COLO668 (cell line): ENCODE results near the gene ANKDD1A.

Experiments
- DNase-seq: peaks from one replicate; lab custom pipeline; 2025; ENCODE audit not compliant: unreplicated experiment; lab: John Stamatoyannopoulos, UW

Gene ANKDD1A

DNA sequence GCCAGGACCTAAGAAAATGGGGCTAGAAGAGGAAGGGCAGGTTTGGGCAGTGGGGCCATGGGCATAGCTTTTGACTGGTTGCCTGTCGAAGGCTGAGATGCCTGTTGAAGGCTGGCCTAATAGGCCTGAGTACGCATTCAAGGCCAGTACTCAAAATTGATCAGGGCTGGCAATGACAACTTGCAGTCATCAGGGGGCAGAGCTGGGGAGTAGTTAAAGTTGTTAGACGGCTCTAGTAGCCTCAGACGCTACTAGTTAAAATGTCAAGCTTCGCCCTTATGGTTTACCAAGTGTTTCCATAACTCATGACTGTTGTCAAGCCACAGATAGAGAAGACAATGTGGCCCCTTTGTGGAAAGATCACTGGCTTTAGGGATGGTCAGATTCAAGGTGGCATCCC lies 49.3 kb downstream of the ANKDD1A start:
- DNase-seq, result no peak

GRCh38 chr15:64969401-64969800 lies 57.7 kb downstream of the ANKDD1A start:
- DNase-seq, result no peak

DNA sequence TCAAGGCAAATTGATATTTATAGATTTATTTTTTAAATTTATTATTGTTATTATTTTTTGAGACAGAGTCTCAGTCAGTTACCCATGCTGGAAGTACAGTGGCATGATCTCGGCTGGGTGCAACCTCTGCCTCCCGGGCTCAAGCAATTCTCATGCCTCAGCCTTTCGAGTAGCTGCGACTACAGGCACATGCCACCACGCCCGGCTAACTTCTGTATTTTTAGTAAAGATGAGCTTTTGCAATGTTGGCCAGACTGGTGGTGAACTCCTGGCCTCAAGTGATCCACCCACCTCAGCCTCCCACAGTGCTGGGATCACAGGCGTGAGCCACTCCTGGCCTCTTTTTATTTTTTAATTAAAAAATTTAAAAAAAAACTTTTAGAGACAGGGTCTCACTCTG lies 59.0 kb downstream of the ANKDD1A start:
- DNase-seq, result no peak

DNA sequence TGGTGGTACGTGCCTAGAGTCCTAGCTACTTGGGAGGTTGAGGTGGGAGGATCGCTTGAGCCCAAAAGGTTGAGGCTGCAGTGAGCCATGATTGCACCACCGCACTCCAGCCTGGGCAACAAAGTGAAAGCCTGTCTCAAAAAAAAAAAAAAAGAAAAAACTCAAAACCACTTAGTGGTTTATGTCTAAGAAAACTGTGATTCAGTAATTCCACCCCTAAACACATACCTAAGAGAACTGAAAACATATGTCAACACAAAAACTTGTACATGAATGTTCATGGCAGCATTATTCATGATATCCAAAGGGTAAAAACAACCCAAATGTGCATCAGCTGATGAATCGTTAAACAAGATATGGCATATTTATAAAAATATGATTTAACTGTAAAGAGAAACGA lies 63.7 kb downstream of the ANKDD1A start:
- no peak for DNase-seq

- DNase-seq, result no peak
Measured at GRCh38 chr15:64979252-64979710, 67.6 kb downstream of the ANKDD1A start.

DNA sequence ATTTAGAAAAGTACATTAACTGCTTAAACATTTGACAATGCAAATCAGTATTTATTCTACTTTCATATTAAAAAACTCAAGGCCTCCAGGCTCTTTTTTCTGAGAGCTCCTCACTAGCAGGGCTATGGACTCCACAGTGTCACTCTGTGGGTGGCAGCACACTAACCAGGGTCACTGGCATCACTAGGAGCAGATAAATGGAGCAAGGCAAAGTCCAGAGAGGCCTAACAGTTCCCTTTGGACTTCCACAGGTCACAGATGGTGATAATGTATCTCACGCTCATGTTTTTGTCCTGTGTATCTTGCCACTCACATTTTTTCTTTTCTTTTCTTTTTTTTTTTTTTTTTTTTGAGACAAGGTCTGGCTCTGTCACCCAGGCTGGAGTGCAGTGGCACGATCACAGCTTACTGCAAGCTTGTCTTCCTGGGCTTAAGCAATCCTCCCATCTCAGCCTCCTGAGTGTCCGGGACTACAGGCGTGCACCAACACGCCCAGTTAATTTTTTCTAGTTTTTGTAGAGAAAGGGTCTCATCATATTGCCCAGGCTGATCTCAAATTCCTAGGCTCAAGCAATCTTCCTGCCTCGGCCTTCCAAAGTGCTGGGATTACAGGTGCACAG lies 70.2 kb downstream of the ANKDD1A start:
- no peak for DNase-seq

DNA sequence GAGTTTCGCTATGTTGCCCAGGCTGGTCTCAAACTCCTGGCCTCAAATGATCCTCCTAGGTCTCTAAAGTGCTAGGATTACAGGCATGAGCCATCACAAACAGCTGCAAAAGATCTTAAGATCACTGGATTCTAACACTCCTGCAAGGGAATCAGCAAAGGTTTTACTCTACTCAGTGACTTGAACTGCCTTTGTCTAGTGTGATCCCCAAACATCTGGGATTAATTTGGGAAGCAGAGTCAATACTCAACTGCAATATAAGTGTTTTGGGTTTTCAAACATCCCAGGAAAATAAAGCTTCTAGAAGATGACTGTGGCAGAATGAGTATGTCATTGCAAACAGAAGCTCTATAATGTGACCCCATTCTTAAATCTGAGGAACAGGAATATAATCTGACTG lies 70.8 kb downstream of the ANKDD1A start:
- no peak for DNase-seq

DNA sequence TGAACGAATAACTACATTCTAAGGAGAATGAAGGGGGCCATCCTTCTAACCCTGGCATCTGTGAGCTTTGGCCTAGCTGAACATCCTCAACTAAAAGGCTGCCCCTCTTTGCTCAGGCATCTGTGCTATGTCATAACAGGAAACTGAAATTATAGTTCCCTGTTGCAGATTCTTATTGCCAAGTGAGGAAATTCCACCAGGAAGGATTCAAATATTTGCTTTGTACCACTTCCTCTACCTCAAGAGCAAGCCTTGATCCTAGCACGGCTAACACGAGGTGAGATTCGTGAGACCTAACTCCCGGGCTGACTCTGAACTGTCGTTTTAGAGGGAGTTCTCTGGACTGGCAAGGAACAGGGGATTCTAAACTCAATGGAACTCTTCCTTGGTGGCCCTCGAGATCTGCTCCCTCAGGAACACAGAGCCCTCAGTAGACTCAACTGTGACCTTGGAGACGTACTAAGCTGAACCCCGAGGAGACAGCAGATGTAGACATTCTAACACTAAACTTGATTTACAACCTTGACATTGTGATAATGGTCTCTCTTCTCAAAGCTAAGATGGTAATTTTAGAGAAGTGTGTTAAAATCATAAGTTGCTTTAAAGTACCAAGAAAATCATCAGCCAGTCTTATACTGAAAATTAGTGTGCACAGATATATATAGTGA lies 73.8 kb downstream of the ANKDD1A start:
- no peak for DNase-seq

GRCh38 chr15:64987136-64987535 lies 75.4 kb downstream of the ANKDD1A start:
- DNase-seq, result no peak

- DNase-seq, result peak; percentile 94
Measured at GRCh38 chr15:64989416-64990167, 77.9 kb downstream of the ANKDD1A start, which contains the start of gene SPG21. SPG21 (minus strand) TSS chr15:64989914; CDS start chr15:64983569, 6,345 bp downstream.

DNA sequence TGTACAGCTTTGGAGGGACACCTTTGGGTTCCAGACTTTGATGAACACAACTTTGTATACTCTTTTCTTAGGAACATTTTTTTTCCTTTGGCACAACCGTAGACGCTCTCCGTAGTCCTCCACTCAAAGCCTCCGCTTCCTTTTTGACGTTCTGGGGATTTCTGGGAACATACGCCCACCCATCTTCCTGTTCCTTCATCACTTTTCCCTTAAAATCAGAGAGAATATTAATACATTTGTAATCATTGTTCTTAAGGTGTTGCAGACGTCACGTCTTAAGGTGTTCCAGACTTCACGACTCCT lies 78.4 kb downstream of the ANKDD1A start:
- no peak for DNase-seq

DNA sequence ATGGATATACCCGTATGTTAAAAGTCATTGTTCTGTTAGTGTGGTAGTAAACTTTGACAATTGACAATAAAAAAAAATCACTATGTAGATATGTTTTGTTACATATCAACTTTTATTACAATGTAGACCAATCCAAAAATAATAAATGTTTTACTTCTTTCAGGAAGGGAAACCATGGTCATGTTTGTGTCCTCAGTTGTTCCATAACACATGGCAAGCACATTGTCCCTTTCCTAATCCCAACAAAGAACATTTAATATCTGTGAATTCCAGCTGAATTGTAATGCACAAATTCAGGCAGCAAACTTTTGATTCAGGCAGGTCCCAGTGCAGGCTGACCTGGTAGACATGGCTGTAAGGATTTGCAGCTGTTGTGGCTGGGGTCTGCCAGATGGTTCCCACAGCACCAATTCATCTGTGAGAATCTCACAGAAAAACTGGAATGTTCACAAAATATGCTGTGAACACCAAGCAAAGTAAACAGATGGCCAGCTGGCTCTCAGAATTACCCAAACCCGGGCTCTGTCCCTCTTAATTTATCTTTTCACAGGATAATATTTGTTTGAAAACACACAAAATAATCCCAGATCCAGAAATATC lies 79.9 kb downstream of the ANKDD1A start:
- no peak for DNase-seq

- no peak for DNase-seq
Measured at GRCh38 chr15:64993290-64993689, 81.6 kb downstream of the ANKDD1A start.

- DNase-seq, result no peak
Measured at GRCh38 chr15:64997066-64997465, 85.4 kb downstream of the ANKDD1A start.

- no peak for DNase-seq
Measured at GRCh38 chr15:64997745-64998375, 86.2 kb downstream of the ANKDD1A start.

- DNase-seq, result no peak
Measured at GRCh38 chr15:65004993-65005392, 93.3 kb downstream of the ANKDD1A start.

DNA sequence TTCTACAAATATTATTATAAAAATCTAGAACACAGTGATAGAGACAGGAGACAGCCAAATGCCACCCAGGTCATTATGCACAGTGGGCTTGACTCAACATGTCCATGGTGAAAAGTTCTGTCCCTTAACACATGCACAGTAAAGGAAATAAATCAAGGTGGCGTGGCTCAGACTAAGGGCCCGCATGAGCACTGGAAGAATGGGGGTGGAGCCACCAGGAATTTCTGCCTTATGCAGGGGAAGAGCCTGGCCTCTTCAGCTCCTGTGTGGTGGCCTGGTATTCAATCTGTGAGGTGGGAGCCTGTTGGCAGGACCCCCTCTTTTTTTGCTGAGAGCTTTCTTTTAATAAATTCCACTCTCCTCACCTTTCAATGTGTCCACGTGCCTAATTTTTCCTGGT lies 95.2 kb downstream of the ANKDD1A start:
- no peak for DNase-seq
